ENCODE measurements around the gene RDH11. TPM values are rescaled to one million over a fixed set of nuclear protein-coding genes. Genes with fewer than 3 reads are reported as not detected.

Gene RDH11
- total RNA-seq, 2 donors from 2014 or later = 19.4 to 26.2 TPM

GRCh38 chr14:67680121-67680602, 15.4 kb downstream of the RDH11 start:
- H3K4me1 ChIP-seq = peaks cover 6% of the 10 kb centered on the region
- no peak overlapping the region for H3K4me3 ChIP-seq
- DNase-seq (no peak), ATAC-seq (no peak)
- intact Hi-C loops (cut with DNase I) = no loop called here
- TF ChIP-seq CTCF (IDR thresholded peaks at IDR 0.05) (no peak), POLR2A (IDR thresholded peaks at IDR 0.05) (no peak)
- H3K27me3 ChIP-seq = no peaks in the 10 kb centered on the region
- no peaks in the 10 kb centered on the region for H3K9me3 ChIP-seq
- WGBS, 2 donors = 68 to 75% methylated on average over 3 of the region's 3 CpGs
- H3K27ac ChIP-seq = no peak overlapping the region
- no peaks in the 10 kb centered on the region for H3K36me3 ChIP-seq (replicated peaks in 1 of 2; ENCODE audit: insufficient read depth in 1 of 2, low read depth in 2 of 2)

- Histone ChIP-seq H3K4me3 (no peak overlapping the region), H3K27ac (no peak overlapping the region), H3K9me3 (no peaks in the 10 kb centered on the region), H3K27me3 (no peaks in the 10 kb centered on the region), H3K4me1 (peaks cover 8% of the 10 kb centered on the region), H3K36me3 (replicated peaks in 1 of 2; ENCODE audit: insufficient read depth in 1 of 2, low read depth in 2 of 2) (no peaks in the 10 kb centered on the region)
- ATAC-seq (no peak), DNase-seq (no peak)
- TF ChIP-seq POLR2A (IDR thresholded peaks at IDR 0.05) (no peak), CTCF (IDR thresholded peaks at IDR 0.05) (no peak)
- intact Hi-C loops (cut with DNase I) = no loop called here
- WGBS, 2 donors = 59 to 68% methylated on average over 2 of the region's 2 CpGs
These were observed 16.6 kb downstream of the RDH11 start for GRCh38 chr14:67679006-67679405.

- Histone ChIP-seq H3K4me3 (peak overlapping the region; percentile 87 to 95), H3K4me1 (peaks cover 36% of the 10 kb centered on the region), H3K27me3 (no peaks in the 10 kb centered on the region), H3K9me3 (no peaks in the 10 kb centered on the region), H3K36me3 (replicated peaks in 1 of 2; ENCODE audit: insufficient read depth in 1 of 2, low read depth in 2 of 2) (no peaks in the 10 kb centered on the region), H3K27ac (peak overlapping the region; percentile 95 to 100 (median 98))
- intact Hi-C loops (cut with DNase I) = no loop called here
- no peak for DNase-seq
- TF ChIP-seq CTCF (IDR thresholded peaks at IDR 0.05) = no peak
- TF ChIP-seq POLR2A (IDR thresholded peaks at IDR 0.05) = no peak
- 22 to 28% methylated on average over 16 of the region's 16 CpGs for WGBS, 2 donors
- ATAC-seq = no peak
These were observed 20.4 kb downstream of the RDH11 start for GRCh38 chr14:67675219-67675582.

- DNase-seq (peak; percentile 67 to 81 (median 76)), ATAC-seq (peak; percentile 92)
- intact Hi-C loops (cut with DNase I) = no loop called here
- Histone ChIP-seq H3K27me3 (no peaks in the 10 kb centered on the region), H3K4me1 (peaks cover 36% of the 10 kb centered on the region), H3K4me3 (peak within 1 kb of the TSS; percentile 87 to 95), H3K27ac (peak within 1 kb of the TSS; percentile 95 to 100 (median 98)), H3K36me3 (replicated peaks in 1 of 2; ENCODE audit: insufficient read depth in 1 of 2, low read depth in 2 of 2) (no peaks in the 10 kb centered on the region), H3K9me3 (no peaks in the 10 kb centered on the region)
- 0% methylated on average over 6 to 79 of the region's 87 CpGs for WGBS, 2 donors
- TF ChIP-seq CTCF (IDR thresholded peaks at IDR 0.05) (no peak), POLR2A (IDR thresholded peaks at IDR 0.05) (peak; percentile 47 to 85 (median 78))
These were observed 20.9 kb downstream of the RDH11 start, which contains the start of gene VTI1B for GRCh38 chr14:67674480-67675218. Gene VTI1B, minus strand, starts transcription at chr14:67674632. Its CDS starts 143 bp downstream, at chr14:67674489.

GRCh38 chr14:67674139-67674479, 21.5 kb downstream of the RDH11 start:
- DNase-seq = peak; percentile 67 to 77 (median 70)
- intact Hi-C loops (cut with DNase I) = no loop called here
- peak; percentile 73 for ATAC-seq
- no peaks in the 10 kb centered on the region for H3K9me3 ChIP-seq
- peak overlapping the region; percentile 95 to 100 (median 98) for H3K27ac ChIP-seq
- H3K4me3 ChIP-seq = peak overlapping the region; percentile 87 to 95
- WGBS, 2 donors = 0 to 1% methylated on average over 1 to 14 of the region's 25 CpGs
- peak in 4 of 7 experiments; percentile 12 to 28 (median 21) for TF ChIP-seq CTCF (IDR thresholded peaks at IDR 0.05)
- no peak for TF ChIP-seq POLR2A (IDR thresholded peaks at IDR 0.05)
- no peaks in the 10 kb centered on the region for H3K36me3 ChIP-seq (replicated peaks in 1 of 2; ENCODE audit: insufficient read depth in 1 of 2, low read depth in 2 of 2)
- no peaks in the 10 kb centered on the region for H3K27me3 ChIP-seq
- H3K4me1 ChIP-seq = peaks cover 37% of the 10 kb centered on the region
